ENCODE measurements around the gene TEKT5.
"Not testable (repeated sequence)": the region's sequence is repeated elsewhere in the genome, so short reads cannot be mapped to it uniquely, and the experiment has no call there.

Gene TEKT5

GRCh38 chr16:10664720-10665126, 30.0 kb downstream of the TEKT5 start:
- no peak for DNase-seq
- in situ Hi-C loops (cut with MboI; ENCODE audit: low pct_unique_long_range_greater_than_20kb, low sequenced_read_pairs): no loop called here

- in situ Hi-C loops (cut with MboI; ENCODE audit: low pct_unique_long_range_greater_than_20kb, low sequenced_read_pairs): no loop called here
- no peak for DNase-seq
Observed at GRCh38 chr16:10663744-10664143, 31.0 kb downstream of the TEKT5 start.

- no peak for DNase-seq
- in situ Hi-C loops (cut with MboI; ENCODE audit: low pct_unique_long_range_greater_than_20kb, low sequenced_read_pairs): no loop called here
Observed at GRCh38 chr16:10663146-10663545, 31.6 kb downstream of the TEKT5 start.

- in situ Hi-C loops (cut with MboI; ENCODE audit: low pct_unique_long_range_greater_than_20kb, low sequenced_read_pairs): no loop called here
- no peak for DNase-seq
Observed at GRCh38 chr16:10662212-10662611, 32.5 kb downstream of the TEKT5 start.

- DNase-seq: no peak
- in situ Hi-C loops (cut with MboI; ENCODE audit: low pct_unique_long_range_greater_than_20kb, low sequenced_read_pairs): no loop called here
Observed at GRCh38 chr16:10661737-10662136, 33.0 kb downstream of the TEKT5 start.

- DNase-seq: no peak
- in situ Hi-C loops (cut with MboI; ENCODE audit: low pct_unique_long_range_greater_than_20kb, low sequenced_read_pairs): no loop called here
Observed at GRCh38 chr16:10660950-10661635, 33.6 kb downstream of the TEKT5 start.

- no peak for DNase-seq
- in situ Hi-C loops (cut with MboI; ENCODE audit: low pct_unique_long_range_greater_than_20kb, low sequenced_read_pairs): no loop called here
Observed at GRCh38 chr16:10658943-10659342, 35.8 kb downstream of the TEKT5 start.

GRCh38 chr16:10657925-10658324, 36.8 kb downstream of the TEKT5 start:
- no peak for DNase-seq
- in situ Hi-C loops (cut with MboI; ENCODE audit: low pct_unique_long_range_greater_than_20kb, low sequenced_read_pairs): no loop called here

GRCh38 chr16:10656618-10657017, 38.1 kb downstream of the TEKT5 start:
- no peak for DNase-seq
- in situ Hi-C loops (cut with MboI; ENCODE audit: low pct_unique_long_range_greater_than_20kb, low sequenced_read_pairs): no loop called here

- no peak for DNase-seq
- in situ Hi-C loops (cut with MboI; ENCODE audit: low pct_unique_long_range_greater_than_20kb, low sequenced_read_pairs): no loop called here
Observed at GRCh38 chr16:10655415-10655977, 39.2 kb downstream of the TEKT5 start.

GRCh38 chr16:10654592-10655414, 39.9 kb downstream of the TEKT5 start:
- in situ Hi-C loops (cut with MboI; ENCODE audit: low pct_unique_long_range_greater_than_20kb, low sequenced_read_pairs): no loop called here
- no peak for DNase-seq

- in situ Hi-C loops (cut with MboI; ENCODE audit: low pct_unique_long_range_greater_than_20kb, low sequenced_read_pairs): no loop called here
- no peak for DNase-seq
Observed at GRCh38 chr16:10652730-10653590, 41.8 kb downstream of the TEKT5 start.

GRCh38 chr16:10649098-10649497, 45.6 kb downstream of the TEKT5 start:
- DNase-seq; in situ Hi-C loops (cut with MboI; ENCODE audit: low pct_unique_long_range_greater_than_20kb, low sequenced_read_pairs): not testable (repeated sequence)

GRCh38 chr16:10647721-10648296, 46.9 kb downstream of the TEKT5 start:
- in situ Hi-C loops (cut with MboI; ENCODE audit: low pct_unique_long_range_greater_than_20kb, low sequenced_read_pairs): no loop called here
- DNase-seq: no peak

- DNase-seq: no peak
- in situ Hi-C loops (cut with MboI; ENCODE audit: low pct_unique_long_range_greater_than_20kb, low sequenced_read_pairs): no loop called here
Observed at GRCh38 chr16:10647264-10647720, 47.4 kb downstream of the TEKT5 start.

GRCh38 chr16:10646581-10647263, 48.0 kb downstream of the TEKT5 start:
- no peak for DNase-seq
- in situ Hi-C loops (cut with MboI; ENCODE audit: low pct_unique_long_range_greater_than_20kb, low sequenced_read_pairs): no loop called here

GRCh38 chr16:10646228-10646580, 48.5 kb downstream of the TEKT5 start:
- in situ Hi-C loops (cut with MboI; ENCODE audit: low pct_unique_long_range_greater_than_20kb, low sequenced_read_pairs): no loop called here
- no peak for DNase-seq

- in situ Hi-C loops (cut with MboI; ENCODE audit: low pct_unique_long_range_greater_than_20kb, low sequenced_read_pairs): no loop called here
- no peak for DNase-seq
Observed at GRCh38 chr16:10644092-10644491, 50.6 kb downstream of the TEKT5 start.

GRCh38 chr16:10642964-10643363, 51.8 kb downstream of the TEKT5 start:
- in situ Hi-C loops (cut with MboI; ENCODE audit: low pct_unique_long_range_greater_than_20kb, low sequenced_read_pairs): no loop called here
- DNase-seq: no peak
